Duodenal mucosa (tissue), 2 donors: Measurements from ENCODE around the gene NOL11.
"Not testable (repeated sequence)": the region's sequence is repeated elsewhere in the genome, so short reads cannot be mapped to it uniquely, and the experiment has no call there.

ENCODE experiments used
- H3K27ac ChIP-seq: one replicate; pipeline ENCODE4 v1.7.0; 2013; ENCODE audit warnings: low read depth, low read length
- H3K27me3 ChIP-seq, 2 donors: one replicate each; pipeline ENCODE4 v1.7.0; 2013; ENCODE audit warnings: low read length in 2 of 2, control low read depth in 1 of 2; ENCODE audit not compliant: insufficient read depth in 2 of 2, control insufficient read depth in 1 of 2
- H3K36me3 ChIP-seq, 2 donors: one replicate each; pipeline ENCODE4 v1.7.0; 2013; ENCODE audit warnings: low read length in 2 of 2, control low read depth in 1 of 2; ENCODE audit not compliant: insufficient read depth in 2 of 2, control insufficient read depth in 1 of 2
- H3K4me1 ChIP-seq, 2 donors: one replicate each; pipeline ENCODE4 v1.7.0; 2013; ENCODE audit warnings: low read length in 2 of 2, control low read depth in 1 of 2; ENCODE audit not compliant: insufficient read depth in 2 of 2, control insufficient read depth in 1 of 2
- H3K4me3 ChIP-seq, 2 donors: one replicate each; pipeline ENCODE4 v1.7.0; 2013; ENCODE audit warnings: low read length in 2 of 2, low read depth in 1 of 2
- H3K9ac ChIP-seq, 2 donors: one replicate each; pipeline ENCODE4 v1.7.0; 2013; ENCODE audit warnings: low read length in 2 of 2, low read depth in 1 of 2
- H3K9me3 ChIP-seq, 2 donors: one replicate each; pipeline ENCODE4 v1.7.0; 2013; ENCODE audit warnings: low read length in 2 of 2, control low read depth in 1 of 2; ENCODE audit not compliant: control insufficient read depth in 1 of 2

Gene NOL11

GRCh38 chr17:67727152-67728039 lies 9.7 kb downstream of the NOL11 start:
- peaks cover 24 to 78% of the 10 kb centered on the region in 2 donors for H3K36me3 ChIP-seq
- H3K4me3 ChIP-seq, H3K4me1 ChIP-seq, H3K9me3 ChIP-seq, H3K27ac ChIP-seq, H3K9ac ChIP-seq, H3K27me3 ChIP-seq: not testable (repeated sequence)

- Histone ChIP-seq H3K27ac (no peak overlapping the region), H3K4me3 (no peak overlapping the region), H3K9me3 (no peaks in the 10 kb centered on the region), H3K9ac (no peak overlapping the region), H3K4me1 (peaks cover 0 to 6% of the 10 kb centered on the region in 2 donors), H3K36me3 (peaks cover 24 to 77% of the 10 kb centered on the region in 2 donors), H3K27me3 (no peaks in the 10 kb centered on the region)
Measured at GRCh38 chr17:67729903-67730302, 12.2 kb downstream of the NOL11 start.

GRCh38 chr17:67730731-67731130 lies 13.0 kb downstream of the NOL11 start:
- Histone ChIP-seq H3K9me3 (no peaks in the 10 kb centered on the region), H3K36me3 (peaks cover 26 to 73% of the 10 kb centered on the region in 2 donors), H3K9ac (no peak overlapping the region), H3K27me3 (no peaks in the 10 kb centered on the region), H3K27ac (no peak overlapping the region), H3K4me1 (peaks cover 0 to 6% of the 10 kb centered on the region in 2 donors), H3K4me3 (no peak overlapping the region)

GRCh38 chr17:67733449-67733848 lies 15.7 kb downstream of the NOL11 start:
- H3K27me3 ChIP-seq: no peaks in the 10 kb centered on the region
- H3K9ac ChIP-seq: no peak overlapping the region
- no peaks in the 10 kb centered on the region for H3K4me1 ChIP-seq
- H3K27ac ChIP-seq: no peak overlapping the region
- H3K4me3 ChIP-seq: no peak overlapping the region
- no peaks in the 10 kb centered on the region for H3K9me3 ChIP-seq
- H3K36me3 ChIP-seq: peaks cover 32 to 83% of the 10 kb centered on the region in 2 donors

- Histone ChIP-seq H3K4me3 (no peak overlapping the region), H3K27ac (no peak overlapping the region), H3K27me3 (no peaks in the 10 kb centered on the region), H3K9ac (no peak overlapping the region), H3K36me3 (peaks cover 34 to 81% of the 10 kb centered on the region in 2 donors), H3K9me3 (no peaks in the 10 kb centered on the region), H3K4me1 (no peaks in the 10 kb centered on the region)
Measured at GRCh38 chr17:67737145-67737544, 19.4 kb downstream of the NOL11 start.

GRCh38 chr17:67742025-67742424 lies 24.3 kb downstream of the NOL11 start:
- Histone ChIP-seq H3K9me3 (no peaks in the 10 kb centered on the region), H3K27ac (no peak overlapping the region), H3K4me1 (peaks cover 0 to 2% of the 10 kb centered on the region in 2 donors), H3K4me3 (no peak overlapping the region), H3K9ac (no peak overlapping the region), H3K27me3 (no peaks in the 10 kb centered on the region), H3K36me3 (peaks cover 26 to 67% of the 10 kb centered on the region in 2 donors)

- Histone ChIP-seq H3K4me1 (peaks cover 0 to 2% of the 10 kb centered on the region in 2 donors), H3K36me3 (peaks cover 13 to 39% of the 10 kb centered on the region in 2 donors), H3K4me3 (no peak overlapping the region), H3K27ac (no peak overlapping the region), H3K27me3 (no peaks in the 10 kb centered on the region), H3K9ac (no peak overlapping the region), H3K9me3 (no peaks in the 10 kb centered on the region)
Measured at GRCh38 chr17:67746704-67747571, 29.2 kb downstream of the NOL11 start.

GRCh38 chr17:67747681-67748235 lies 30.0 kb downstream of the NOL11 start:
- Histone ChIP-seq H3K4me1 (peaks cover 0 to 2% of the 10 kb centered on the region in 2 donors), H3K4me3 (no peak overlapping the region), H3K9ac (no peak overlapping the region), H3K9me3 (no peaks in the 10 kb centered on the region), H3K36me3 (peaks cover 10 to 31% of the 10 kb centered on the region in 2 donors), H3K27me3 (no peaks in the 10 kb centered on the region), H3K27ac (no peak overlapping the region)

GRCh38 chr17:67750067-67750466 lies 32.3 kb downstream of the NOL11 start:
- Histone ChIP-seq H3K9ac (no peak overlapping the region), H3K27me3 (no peaks in the 10 kb centered on the region), H3K4me3 (no peak overlapping the region), H3K27ac (no peak overlapping the region), H3K9me3 (no peaks in the 10 kb centered on the region), H3K36me3 (peaks cover 6 to 14% of the 10 kb centered on the region in 2 donors), H3K4me1 (peaks cover 0 to 2% of the 10 kb centered on the region in 2 donors)
